Measurements from ENCODE around the gene FANCC. TPM values are rescaled to one million over a fixed set of nuclear protein-coding genes. Genes with fewer than 3 reads are reported as not detected.

FANCC gene
- total and polyA plus RNA-seq, 2 of the 8 experiments (the other 6 are each of a cell fraction or from before 2014, with no cell fraction given), result 7.8 to 15.2 TPM

DNA sequence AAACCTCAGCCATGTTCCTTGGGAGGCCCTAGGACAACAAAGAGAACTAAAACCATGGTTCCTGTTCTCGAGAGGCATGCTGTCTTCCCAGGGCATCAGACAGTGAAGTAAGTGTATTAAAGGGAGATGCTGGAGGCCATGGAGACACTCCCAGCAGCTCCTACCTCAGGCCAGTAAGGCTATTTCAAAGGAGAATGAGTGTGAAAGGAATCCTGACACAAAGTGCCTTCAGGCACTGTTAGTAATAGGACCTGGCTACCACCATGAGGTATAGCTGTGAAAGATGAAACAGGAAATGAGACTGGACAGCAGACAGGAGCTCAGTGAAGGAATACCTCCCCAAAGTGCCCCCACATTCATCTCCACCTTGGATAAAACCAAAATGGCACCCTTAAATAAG is 71.0 kb downstream of the FANCC start:
- Histone ChIP-seq H2BK20ac (ENCODE audit: low read length) (no peak overlapping the region), H2BK12ac (ENCODE audit: low read depth, low read length) (no peak overlapping the region), H4K91ac (replicated peaks; ENCODE audit: insufficient read length, low read length) (no peak overlapping the region), H3K4ac (replicated peaks; ENCODE audit: insufficient read length, low read depth, low read length) (no peak overlapping the region), H3K9ac (replicated peaks in 1 of 4; ENCODE audit: extremely low read depth in 1 of 4, low read depth in 3 of 4, low read length in 3 of 4) (no peak overlapping the region), H3K27me3 (replicated peaks in 1 of 4; ENCODE audit: control insufficient read depth in 3 of 4, extremely low read depth in 1 of 4, insufficient read depth in 3 of 4, low read length in 3 of 4) (no peaks in the 10 kb centered on the region), H3K79me2 (ENCODE audit: control insufficient read depth in 1 of 2, insufficient read depth in 2 of 2, low read length in 2 of 2) (no peaks in the 10 kb centered on the region), H3K79me1 (ENCODE audit: low read depth, low read length) (no peaks in the 10 kb centered on the region; the same call in 1 of the 2 replicates), H2AK5ac (ENCODE audit: low read depth, low read length) (no peak overlapping the region), H2BK5ac (ENCODE audit: low read depth, low read length) (no peak overlapping the region), H3K18ac (ENCODE audit: extremely low read depth, low read length) (no peak overlapping the region), H4K20me1 (replicated peaks in 1 of 2; ENCODE audit: control insufficient read depth in 1 of 2, insufficient read depth in 2 of 2, low read length in 2 of 2) (no peaks in the 10 kb centered on the region), H3K23me2 (ENCODE audit: low read depth, low read length) (no peaks in the 10 kb centered on the region), H3K4me2 (ENCODE audit: insufficient read depth in 1 of 2, low read depth in 2 of 2, low read length in 2 of 2) (no peak overlapping the region), H2BK120ac (replicated peaks; ENCODE audit: low read depth, low read length) (no peak overlapping the region), H4K5ac (ENCODE audit: insufficient read length, low read depth, low read length) (no peak overlapping the region), H3K14ac (ENCODE audit: insufficient read length) (no peak overlapping the region), H3K36me3 (ENCODE audit: control insufficient read depth in 2 of 4, insufficient read depth in 4 of 4, low read length in 3 of 4) (peaks cover 0 to 3% (median 0%) of the 10 kb centered on the region in 4 experiments; a peak in 1 of 8 replicates), H4K8ac (ENCODE audit: extremely low read depth, insufficient read depth, low read length) (no peak overlapping the region), H2BK15ac (ENCODE audit: low read length) (no peak overlapping the region), H3K4me1 (replicated peaks in 1 of 4; ENCODE audit: control insufficient read depth in 3 of 4, insufficient read depth in 4 of 4, low read length in 3 of 4) (peaks cover 0 to 4% (median 0%) of the 10 kb centered on the region in 4 experiments; a peak in 1 of 7 replicates), H3K4me3 (ENCODE audit: extremely low read depth in 1 of 4, insufficient read depth in 2 of 4, low read depth in 3 of 4, low read length in 4 of 4) (no peak overlapping the region), H3K23ac (ENCODE audit: insufficient read length) (no peak overlapping the region), H3K9me3 (ENCODE audit: insufficient read depth in 2 of 2, low read depth in 1 of 2, low read length in 1 of 2) (no peaks in the 10 kb centered on the region), H2AFZ (ENCODE audit: low read length) (no peak overlapping the region), H3K27ac (ENCODE audit: low read depth, low read length) (no peak overlapping the region), H3K56ac (replicated peaks; ENCODE audit: insufficient read length, low read depth, low read length) (no peak overlapping the region)
- WGBS, 2 experiments (ENCODE audit: extremely low coverage in 1 of 2, insufficient coverage in 1 of 2, insufficient read length in 1 of 2, insufficient replicate concordance in 2 of 2, low coverage in 1 of 2, low lambda C conversion rate in 2 of 2, missing lambda C conversion rate in 1 of 2), result 83% methylated on average over 1 of the region's 1 CpG; no CpG with 5 or more reads in 1 of the 2 experiments
- ChIA-PET POLR2A (ENCODE audit: partially characterized antibody) (no interaction called here), CTCF (ENCODE audit: partially characterized antibody) (interaction anchor here (0.9 to 1.0 kb wide), 2 partner anchors 78 to 90 kb away, joined by 3 to 5 read pairs; no protein-coding TSS in a partner anchor)
- DNase-seq (ENCODE audit: low read depth in 1 of 2, low spot score in 2 of 2), result no peak
- FAIRE-seq, result no peak
- no peak for TF ChIP-seq HDAC6 (IDR thresholded peaks at IDR 0.05; ENCODE audit: low read depth, low read length)
- no peak for TF ChIP-seq JUND (IDR thresholded peaks at IDR 0.05; ENCODE audit: low read length)
- no peak for TF ChIP-seq TBP (IDR thresholded peaks at IDR 0.05; ENCODE audit: low read depth, low read length)
- TF ChIP-seq ASH2L (IDR thresholded peaks at IDR 0.05; ENCODE audit: low read length), result no peak
- TF ChIP-seq CEBPB (IDR thresholded peaks at IDR 0.05; ENCODE audit: low read depth, low read length), result no peak
- TF ChIP-seq POLR2A (IDR thresholded peaks at IDR 0.05; ENCODE audit: control extremely low read depth in 1 of 2, low read depth in 2 of 2, low read length in 2 of 2), result no peak
- no peak for TF ChIP-seq MAFK (IDR thresholded peaks at IDR 0.05; ENCODE audit: low read depth, low read length)
- no peak for TF ChIP-seq RBBP5 (IDR thresholded peaks at IDR 0.05; ENCODE audit: borderline replicate concordance, low read depth, low read length)
- no peak for TF ChIP-seq YY1 (IDR thresholded peaks at IDR 0.05; ENCODE audit: low read depth, low read length)
